CD1c-positive myeloid dendritic cell (primary cell): ENCODE data around the gene TCF4.

Experiments
- DNase-seq: peaks from one replicate; pipeline ENCODE4 v3.0.0-alpha.2; 2016; ENCODE audit errors: extremely low spot score

TCF4 gene

DNA sequence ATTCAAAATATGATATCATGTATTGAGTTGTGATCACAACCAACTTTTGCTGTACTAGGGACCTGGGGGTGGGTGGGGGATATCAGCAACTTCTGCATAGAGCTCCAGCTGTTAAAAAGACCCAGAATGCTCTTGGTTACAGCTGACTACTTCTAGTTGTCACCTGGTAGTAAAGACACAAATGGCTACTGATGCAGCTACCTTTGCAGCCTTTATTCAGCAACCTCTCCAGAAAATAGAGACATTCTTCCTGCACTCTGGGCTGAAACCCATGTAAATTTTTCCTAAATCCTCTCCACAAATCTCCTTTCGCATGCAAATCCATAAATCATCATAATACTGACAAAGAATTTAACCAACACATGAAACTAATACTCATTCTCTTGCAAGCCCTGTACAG lies 238.3 kb downstream of the TCF4 start:
- no peak for DNase-seq

DNA sequence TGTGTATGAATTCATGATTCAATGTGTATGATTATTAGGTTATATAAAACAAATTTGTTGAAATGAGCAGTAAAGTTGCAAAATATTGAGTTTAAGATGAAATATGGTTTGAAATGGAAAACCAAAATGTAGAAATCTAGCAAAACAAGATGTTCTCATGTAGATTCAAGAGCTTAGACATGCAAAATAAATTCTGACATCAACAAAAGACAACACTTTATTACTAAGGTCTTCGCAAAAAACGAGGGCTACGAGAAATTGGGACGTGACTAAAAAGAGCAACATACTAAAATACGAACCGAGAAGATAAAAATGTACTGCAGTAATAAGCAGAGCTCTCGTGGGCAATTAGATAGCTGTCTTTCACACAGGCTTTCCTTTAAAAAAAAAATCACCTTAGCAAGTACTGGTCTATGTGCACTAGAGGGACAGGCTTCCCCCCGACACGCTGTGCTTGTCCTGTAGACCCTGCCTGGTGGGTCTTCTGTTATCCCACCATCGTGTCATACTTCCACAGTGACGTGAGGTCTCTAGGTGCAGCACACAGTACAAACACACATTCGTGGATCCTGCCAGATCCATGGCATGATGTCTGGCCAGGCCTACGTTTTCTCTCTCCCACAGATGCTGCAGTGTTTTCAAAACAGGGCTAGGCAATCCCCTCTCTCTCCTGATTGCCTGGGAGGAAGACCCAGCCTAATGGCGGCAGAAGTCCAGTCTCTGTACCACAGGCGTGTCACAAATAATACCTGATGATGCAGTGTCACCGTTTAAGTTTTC lies 240.8 kb downstream of the TCF4 start:
- no peak for DNase-seq

DNA sequence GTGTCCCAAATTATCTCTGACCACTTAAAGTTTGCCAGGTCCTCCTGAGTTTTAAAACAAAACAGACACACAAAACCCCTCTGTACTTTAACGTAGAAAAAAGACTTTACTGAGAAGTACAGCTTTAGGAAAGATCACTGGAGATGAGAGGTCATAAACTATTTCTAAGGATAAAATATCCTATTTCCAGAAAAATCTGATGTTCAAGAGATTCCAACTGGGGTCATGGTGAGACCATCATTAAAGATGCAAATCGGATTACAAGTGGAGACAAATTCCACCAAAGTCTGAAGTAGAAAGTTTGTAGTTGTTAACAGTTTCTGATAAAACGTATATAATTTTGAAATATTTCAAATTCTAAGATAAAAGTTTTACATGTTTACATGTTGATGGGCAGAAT lies 241.6 kb downstream of the TCF4 start:
- DNase-seq = no peak

DNA sequence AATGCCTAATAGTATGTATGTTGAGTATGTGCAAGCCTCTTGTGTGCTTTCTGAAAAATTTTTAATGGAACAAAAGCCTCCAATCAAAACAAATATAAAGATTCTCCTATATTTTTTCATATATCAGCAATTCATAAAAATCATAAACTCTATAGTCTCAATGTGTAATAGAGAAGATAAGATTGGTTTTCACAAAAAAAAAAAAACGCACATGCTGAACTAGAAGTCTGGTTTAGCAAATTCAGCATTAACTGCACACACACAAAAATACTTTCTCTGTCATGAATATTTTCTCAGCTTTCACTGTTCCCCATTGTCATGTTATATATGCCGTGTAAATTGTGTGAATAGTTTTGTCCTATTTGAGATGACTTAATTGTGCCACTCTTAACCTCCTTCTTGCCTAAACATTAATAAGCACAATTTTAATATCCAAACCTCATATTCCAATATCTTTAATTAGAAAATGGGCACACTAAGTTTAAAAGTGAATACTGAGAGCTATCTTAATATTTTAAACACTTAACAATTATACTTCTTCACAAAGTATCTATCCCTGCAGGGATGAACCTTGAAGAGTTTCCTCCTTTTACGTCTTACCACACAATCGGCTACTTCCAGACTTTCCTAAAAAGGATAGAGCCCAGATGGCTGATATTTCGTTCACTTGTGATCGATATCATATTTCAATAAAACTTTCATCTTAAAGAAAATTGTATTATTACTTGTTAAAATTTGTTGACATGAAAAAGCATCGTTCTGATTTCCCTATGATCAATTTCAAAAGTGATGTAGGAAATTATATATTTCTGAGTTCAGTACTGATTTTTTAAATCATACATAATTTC lies 242.7 kb downstream of the TCF4 start:
- no peak for DNase-seq

DNA sequence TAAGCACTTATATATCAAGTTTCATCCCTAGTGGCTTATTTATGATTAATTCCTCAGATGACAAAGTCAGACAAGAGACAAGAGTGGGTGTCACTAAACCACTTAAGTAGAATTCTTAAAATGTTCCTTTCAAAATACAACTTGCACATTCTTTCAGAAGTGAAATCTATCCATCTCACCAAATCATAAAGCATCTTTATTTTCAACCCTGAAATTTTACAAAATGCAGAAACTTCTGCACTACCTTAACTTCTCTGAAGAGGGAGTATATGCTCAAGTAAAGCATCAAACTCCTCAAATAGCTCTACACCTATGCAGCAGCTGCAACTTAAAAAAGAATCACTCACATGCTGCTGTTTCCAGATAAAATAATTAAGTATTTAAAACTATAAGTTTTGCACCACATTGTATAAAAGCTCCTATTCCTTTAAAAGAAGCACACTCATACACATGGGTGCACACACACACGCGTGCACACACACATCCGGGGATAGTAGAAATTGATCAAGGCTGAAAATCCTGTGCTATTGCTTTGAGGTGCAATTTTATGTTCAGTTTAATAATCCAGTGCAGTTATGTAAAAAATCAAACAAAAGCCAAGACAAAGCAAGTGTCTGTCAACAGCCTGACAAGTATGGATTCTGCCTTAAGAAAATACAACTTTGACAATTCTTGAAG lies 244.5 kb downstream of the TCF4 start:
- peak; percentile 24 for DNase-seq

DNA sequence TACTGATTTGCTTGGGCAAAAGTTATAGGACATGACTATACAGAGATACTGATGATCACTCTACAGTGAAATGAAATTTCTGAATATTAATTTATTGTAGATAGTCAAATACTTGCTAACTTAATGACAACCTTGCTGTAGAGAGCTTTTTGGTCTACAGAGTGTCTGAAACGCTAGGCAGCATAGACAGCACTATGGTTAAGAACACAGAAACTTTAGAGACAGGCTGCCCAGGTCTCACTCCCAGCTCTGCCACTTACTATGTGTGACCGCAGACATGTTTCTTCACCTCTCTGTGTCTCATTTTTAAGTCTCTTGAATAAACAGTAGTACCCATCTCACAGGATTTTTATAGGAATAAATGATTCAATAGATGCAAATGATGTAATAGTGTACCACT lies 247.0 kb downstream of the TCF4 start:
- no peak for DNase-seq

DNA sequence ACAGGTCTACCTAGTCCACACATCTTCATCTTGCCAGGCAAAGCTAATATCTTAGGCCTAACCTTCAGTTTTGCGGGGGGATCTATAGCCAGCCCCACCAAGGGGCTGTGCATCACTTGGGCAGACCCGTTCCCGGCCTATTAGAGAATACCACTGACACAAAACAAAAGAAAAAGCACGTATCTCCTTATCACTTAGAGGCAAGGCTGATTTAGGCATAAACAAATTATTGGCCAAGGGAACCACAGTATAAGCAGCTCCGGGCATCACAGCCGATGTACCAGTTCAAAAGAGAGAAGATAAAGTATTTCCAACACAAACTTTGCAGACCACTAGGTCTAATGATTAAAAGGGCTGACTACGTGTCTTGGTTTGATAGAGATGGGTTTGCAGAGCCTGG lies 248.0 kb downstream of the TCF4 start:
- DNase-seq = no peak

DNA sequence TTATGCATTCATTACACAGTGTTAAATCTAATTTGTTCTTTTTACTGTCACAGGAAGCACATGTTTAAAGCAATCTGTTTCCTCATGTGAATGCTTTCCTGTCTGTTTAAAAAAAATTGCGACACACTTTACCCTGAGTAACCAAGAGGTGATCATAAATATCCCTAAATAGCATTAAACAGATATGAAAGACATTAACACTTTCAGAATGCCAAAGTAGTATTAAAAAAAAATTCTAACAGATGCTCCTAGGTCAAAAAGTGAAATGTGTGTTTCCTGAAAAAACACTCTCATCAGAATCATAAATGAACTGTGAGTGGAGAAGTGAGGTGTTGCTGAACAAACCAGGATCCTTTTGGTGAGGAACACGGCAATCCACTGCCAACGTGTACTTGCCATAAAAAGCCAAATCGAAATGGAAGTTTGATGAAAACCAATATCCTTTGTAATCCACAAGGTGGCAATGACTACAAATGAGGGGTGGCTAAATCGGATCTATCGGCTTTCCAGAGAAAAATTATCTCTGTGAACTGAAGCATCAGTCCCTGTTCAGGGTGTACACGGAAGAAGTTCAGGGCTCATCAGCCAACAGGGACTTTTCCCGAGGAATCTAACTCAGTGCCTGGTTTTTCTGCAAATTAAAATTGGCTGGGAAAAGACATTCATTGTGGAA lies 248.9 kb downstream of the TCF4 start:
- no peak for DNase-seq

DNA sequence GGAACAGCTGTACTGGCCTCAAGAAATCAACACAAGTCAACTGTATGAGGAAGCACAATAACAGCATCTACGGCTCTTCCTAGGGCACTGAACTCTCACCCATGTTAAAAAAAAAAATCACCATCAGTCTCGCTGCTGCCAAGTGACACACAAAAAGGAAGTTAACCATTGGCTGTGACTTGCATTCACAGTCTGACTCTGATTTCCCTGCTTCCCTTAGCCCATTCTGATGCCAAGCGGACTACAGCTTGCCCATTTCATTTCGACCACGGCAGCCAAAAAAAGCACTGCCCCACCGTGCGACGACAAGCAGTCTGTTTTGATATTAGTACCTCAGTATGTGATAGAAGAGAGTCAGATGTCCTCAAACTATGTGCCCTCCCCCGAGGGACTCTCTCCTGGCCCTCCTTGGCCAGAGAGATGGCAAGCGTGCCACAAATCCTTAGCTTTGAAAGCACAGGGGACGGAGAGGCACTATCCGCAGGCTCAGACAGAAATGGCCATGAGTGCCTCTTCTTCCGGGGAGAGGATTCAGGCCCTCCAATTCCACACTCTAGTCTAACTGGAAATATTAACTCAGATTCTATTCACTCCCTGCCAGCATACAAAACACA lies 250.0 kb downstream of the TCF4 start:
- DNase-seq = peak; percentile 58

DNA sequence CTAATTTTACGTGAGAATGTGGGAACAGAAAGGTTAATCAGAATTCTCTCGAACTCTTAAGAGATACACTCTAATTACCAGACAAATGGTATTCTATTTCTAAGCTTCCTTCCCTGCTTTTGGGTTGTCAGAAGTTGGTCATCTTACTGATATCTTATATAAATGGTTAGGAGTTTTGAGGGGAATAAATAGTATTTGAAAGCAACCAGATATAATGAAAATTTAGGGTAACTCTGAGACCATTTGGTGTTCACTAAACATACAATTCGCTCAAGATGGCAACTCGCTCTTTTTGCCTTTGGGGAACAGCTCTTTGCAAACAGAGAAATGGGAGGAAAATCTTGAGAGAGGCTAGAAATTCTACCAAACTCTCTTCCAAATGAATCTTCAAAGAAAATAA lies 250.9 kb downstream of the TCF4 start:
- no peak for DNase-seq

DNA sequence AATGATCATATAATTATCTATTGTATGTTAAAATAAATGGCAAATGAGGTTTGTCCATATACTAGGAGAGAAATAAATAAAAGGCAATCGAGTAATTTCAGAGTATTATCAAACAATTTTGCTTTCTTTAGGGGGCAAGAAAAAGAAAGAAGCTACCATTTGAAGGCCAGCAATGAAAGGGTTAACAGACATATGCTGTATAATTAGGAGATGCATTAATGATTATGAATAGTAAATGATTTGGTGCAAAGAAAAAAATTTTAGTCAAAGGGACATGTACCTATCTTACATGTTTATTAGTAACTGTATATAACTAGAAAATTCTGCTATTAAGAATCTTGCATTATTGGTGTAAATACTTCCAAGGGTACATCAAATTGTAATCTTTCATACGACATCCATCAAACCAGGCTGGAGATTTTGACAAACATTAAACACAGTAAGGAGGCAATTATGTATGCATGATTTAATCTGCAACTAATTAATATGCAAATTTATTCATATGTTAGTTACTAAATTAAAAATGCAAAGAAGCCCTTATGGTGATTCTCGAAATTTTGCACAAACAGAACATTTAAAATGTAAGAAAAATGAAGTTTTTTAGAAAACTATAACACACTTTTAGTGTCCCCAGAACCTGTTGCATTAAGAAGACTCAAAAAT lies 251.4 kb downstream of the TCF4 start:
- no peak for DNase-seq

DNA sequence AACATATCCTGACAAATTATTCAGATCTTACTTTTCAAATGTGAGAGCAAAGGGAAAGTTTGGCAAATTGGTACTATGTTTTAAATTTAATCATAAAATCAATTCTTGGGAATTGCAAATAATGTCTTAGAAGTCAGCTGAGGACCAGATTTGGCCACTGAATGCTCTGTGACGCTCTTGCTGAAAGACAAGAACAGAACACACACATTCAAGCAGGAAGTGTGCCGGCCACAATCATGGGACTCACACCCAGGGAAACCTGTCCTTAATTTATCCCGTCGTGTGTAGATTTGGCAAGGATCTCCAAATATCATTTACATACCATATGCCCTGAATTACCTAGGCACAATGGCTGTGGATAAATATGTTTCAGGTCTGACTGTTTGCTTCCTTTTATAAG lies 253.1 kb downstream of the TCF4 start:
- DNase-seq = no peak

DNA sequence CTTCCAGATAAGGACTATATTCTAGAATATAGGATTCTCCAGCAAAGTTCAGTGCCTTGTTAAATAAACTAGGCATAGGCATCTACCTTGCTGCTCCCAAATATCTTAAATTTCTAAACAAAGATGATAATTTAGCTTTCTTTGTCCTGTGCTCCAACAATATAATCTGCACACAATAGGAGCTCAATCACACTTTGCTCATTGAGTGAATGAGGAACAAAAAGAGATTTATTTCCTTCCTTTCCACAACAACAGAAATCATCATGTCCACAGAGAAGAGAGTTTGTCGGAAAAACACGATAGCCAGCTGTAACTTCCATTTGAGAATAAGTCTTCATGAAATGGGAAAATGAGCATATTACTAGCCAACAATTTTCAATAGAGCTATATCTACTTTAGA lies 256.7 kb downstream of the TCF4 start:
- no peak for DNase-seq

DNA sequence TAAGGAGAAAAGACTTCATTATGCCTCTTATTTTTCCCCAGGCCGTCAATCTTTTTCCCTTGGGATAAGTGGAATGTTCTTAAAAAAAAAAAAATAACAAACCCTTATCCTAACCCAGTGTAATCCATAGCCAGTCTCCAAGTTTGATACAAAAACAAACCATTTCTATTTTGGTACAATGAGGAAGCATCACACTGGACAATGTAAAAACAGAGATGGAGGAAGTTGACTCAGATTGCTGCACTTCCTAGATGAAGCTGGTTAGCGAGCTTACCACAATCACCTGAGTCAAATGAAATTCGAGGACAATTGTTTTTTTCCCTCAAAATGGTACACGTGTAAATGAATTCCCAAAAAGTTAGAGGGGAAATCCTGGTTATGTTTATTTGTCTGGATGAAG lies 259.7 kb downstream of the TCF4 start:
- DNase-seq = peak; percentile 60

DNA sequence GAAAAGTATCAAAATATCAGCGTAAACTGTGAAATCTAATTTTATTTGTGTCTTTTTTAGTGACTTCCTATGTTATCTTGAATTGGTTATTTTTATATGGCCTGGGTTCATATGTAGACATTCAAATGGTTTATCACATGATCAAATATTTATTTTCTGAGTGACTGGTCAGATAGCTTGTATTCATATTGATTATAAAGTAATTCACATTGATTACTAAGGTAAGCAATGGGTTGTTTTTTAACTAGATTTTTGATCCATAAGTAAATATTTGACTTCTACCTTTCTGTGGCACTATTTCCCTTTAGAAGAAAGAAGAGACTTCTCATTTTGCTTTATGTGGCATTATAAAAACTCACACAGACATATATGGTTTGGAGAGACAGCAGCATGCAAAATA lies 260.5 kb downstream of the TCF4 start:
- DNase-seq = no peak

DNA sequence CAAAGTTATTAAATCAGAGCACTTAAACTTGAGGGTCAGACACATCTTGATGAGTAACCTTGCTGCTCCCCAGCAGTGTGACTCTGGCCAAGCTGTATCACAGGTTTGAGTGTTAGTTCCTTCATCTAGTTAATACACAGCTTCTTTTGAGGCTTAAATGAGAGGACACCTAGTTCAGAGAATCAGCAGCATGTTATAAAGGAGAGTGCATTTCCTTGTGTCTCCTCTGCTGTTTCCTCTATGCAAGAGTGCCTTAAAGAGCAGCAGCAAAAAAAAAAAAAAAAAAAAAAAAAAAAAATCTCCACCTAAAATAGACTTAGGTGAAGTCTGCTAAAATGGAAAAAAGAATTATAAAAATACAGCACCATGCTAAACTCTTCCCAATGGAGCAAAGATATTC lies 261.9 kb downstream of the TCF4 start:
- no peak for DNase-seq

DNA sequence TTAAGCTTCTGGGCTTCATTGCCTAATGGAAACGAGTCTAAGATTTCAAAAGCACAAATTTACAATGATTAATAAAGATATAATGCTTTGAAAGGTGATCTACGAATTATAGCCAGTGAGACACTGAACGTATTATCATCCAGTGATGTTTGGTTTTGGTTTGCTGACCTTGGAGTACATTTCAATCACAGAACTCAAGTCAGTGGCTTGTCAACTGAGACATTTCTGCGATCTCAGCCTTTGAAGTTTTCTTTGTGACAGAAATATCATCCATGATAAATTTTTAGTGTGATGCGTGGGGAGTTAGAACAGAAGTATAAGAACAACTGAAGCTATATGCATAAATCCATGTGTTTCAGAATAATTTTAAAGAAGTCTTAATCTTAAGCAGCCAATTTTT lies 263.8 kb downstream of the TCF4 start:
- no peak for DNase-seq

DNA sequence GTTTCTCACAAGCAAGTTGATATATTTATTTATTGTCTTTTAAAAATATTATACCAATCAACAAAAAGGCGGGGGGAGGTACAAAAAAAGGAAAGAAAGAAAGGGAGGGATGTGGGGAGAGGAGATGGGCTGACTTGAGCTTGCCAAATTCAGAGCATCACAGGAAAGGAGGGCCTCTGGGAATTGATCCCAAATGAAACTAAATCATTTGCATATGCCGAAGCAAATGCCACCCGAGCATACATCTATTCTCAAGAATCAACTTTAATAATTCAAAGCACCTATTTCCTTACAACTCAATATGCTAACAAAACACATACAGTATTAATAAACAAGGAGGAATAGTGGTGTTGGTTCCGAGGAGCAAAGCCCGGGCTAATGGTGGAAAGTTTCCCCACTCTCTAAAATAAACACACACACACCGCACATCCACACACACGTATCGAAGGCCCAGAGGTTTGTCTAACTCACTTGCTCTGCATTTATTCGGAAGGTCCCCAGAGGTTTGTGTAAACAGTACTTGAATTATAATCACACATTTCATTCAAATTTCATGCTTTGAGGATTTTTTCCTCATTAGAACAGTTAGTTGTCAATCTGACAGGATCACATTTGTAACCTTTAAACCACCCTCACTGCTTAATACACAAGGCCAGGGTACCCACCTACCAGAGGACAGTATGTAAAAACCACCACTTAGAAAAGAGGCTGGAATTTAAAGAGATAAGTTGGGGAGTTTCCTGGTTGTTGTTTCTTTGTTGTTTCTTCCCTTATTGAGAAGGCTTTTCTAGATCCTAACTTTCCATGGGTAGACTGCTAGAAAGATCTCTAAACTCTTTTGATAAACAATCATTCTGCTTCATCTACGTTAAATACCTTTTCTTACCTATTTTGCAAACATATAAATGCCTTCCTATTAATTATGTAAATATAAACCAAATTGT lies 264.7 kb downstream of the TCF4 start:
- DNase-seq = no peak

DNA sequence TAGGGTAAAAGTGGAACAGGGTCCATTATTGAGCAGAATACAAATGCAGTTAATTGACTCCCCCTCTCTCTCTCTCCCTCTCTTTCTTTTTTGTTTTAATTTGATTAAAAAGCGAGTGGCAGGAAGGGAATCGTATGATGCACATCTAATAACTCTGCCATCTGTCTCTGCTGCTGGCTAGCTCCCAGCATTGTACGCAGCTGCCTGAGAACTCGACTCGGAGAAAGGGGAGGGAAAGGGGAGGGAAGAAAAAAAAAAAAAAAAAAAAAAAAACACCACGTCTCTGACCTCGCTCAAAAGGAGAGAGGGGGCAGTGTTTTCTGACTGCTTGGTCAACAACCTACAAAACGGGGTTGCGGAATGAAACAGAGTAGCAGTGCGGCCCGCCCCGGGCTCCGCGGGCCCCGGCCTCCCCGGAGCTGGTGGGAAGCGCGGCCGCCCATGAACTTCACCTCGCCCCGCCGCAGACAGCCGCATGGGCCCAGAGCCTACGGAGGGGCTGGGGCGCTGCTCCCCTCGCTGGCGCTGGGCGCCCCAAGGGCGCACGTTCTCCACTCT lies 265.7 kb downstream of the TCF4 start:
- peak; percentile 56 for DNase-seq
